ENCODE results near the gene TNFAIP3.

GRCh38 chr6:137900815-137901214 lies 33.8 kb downstream of the TNFAIP3 start:
- TF ChIP-seq CTCF (IDR thresholded peaks at IDR 0.05; ENCODE audit: extremely low read depth in 1 of 2, insufficient read depth in 1 of 2, low read depth in 1 of 2, low read length in 2 of 2) (no peak), EZH2 (IDR thresholded peaks at IDR 0.05; ENCODE audit: borderline replicate concordance, low read depth, low read length, severe bottlenecking) (no peak)
